ENCODE data around the gene KCNMA1. TPM values are rescaled to one million over a fixed set of nuclear protein-coding genes. Genes with fewer than 3 reads are reported as not detected.

Gene KCNMA1
- total RNA-seq, 1 experiment from 2014 or later, result 0.70 TPM

GRCh38 chr10:77114181-77114821 lies 523.3 kb downstream of the KCNMA1 start:
- POLR2A ChIA-PET (ENCODE audit: unreplicated experiment), result no interaction called here
- CTCF ChIA-PET, result interaction anchor here (1.0 kb wide), 1 partner anchor 49 kb away, joined by 3 read pairs; no protein-coding TSS in a partner anchor

GRCh38 chr10:77111611-77112550 lies 525.7 kb downstream of the KCNMA1 start:
- CTCF ChIA-PET, result no interaction called here
- H3K27ac ChIP-seq, result no peak overlapping the region
- TF ChIP-seq CTCF (conservative IDR thresholded peaks at IDR 0.05), result peak; percentile 97
- no peak for TF ChIP-seq EZH2 (IDR thresholded peaks at IDR 0.05; ENCODE audit: low read depth)

More at GRCh38 chr10:77114181-77114821, 523.3 kb downstream of the KCNMA1 start:
- Histone ChIP-seq H3F3A (ENCODE audit: insufficient read depth, low read depth) (no peaks in the 10 kb centered on the region), H3K9me2 (ENCODE audit: insufficient read depth) (no peaks in the 10 kb centered on the region), H3K4me1 (replicated peaks; ENCODE audit: insufficient read depth) (peaks cover 5% of the 10 kb centered on the region; the same call in 1 of the 2 replicates), H2AFZ (no peak overlapping the region), H3K36me3 (ENCODE audit: low read depth) (no peaks in the 10 kb centered on the region), H3K9me3 (ENCODE audit: insufficient read depth, low read depth) (no peaks in the 10 kb centered on the region), H3K79me2 (ENCODE audit: low read depth) (no peaks in the 10 kb centered on the region), H3K27me3 (ENCODE audit: insufficient read depth, low read depth) (no peaks in the 10 kb centered on the region), H3K4me3 (no peak overlapping the region), H3K4me2 (no peak overlapping the region), H3K27ac (no peak overlapping the region), H4K20me1 (ENCODE audit: insufficient read depth) (no peaks in the 10 kb centered on the region)
- no TSS peak for BruUV-seq (replicated peaks)
- no peak for TF ChIP-seq CTCF (conservative IDR thresholded peaks at IDR 0.05)
- no peak for TF ChIP-seq EZH2 (IDR thresholded peaks at IDR 0.05; ENCODE audit: low read depth)
- DNase-seq, result no peak
- intact Hi-C loops (cut with micrococcal nuclease; ENCODE audit: unreplicated experiment), result loop anchor here (10.0 kb wide), 2 partner anchors 100 to 1710 kb away; partner anchors contain the start of gene ZNF503

GRCh38 chr10:77110757-77111156 lies 526.9 kb downstream of the KCNMA1 start:
- H3F3A ChIP-seq (ENCODE audit: insufficient read depth, low read depth), result no peaks in the 10 kb centered on the region
- H3K4me2 ChIP-seq, result no peak overlapping the region
- no peak for DNase-seq
- no peaks in the 10 kb centered on the region for H3K9me3 ChIP-seq (ENCODE audit: insufficient read depth, low read depth)
- no peaks in the 10 kb centered on the region for H3K36me3 ChIP-seq (ENCODE audit: low read depth)
- no peak overlapping the region for H2AFZ ChIP-seq
- no peaks in the 10 kb centered on the region for H3K9me2 ChIP-seq (ENCODE audit: insufficient read depth)
- H3K4me3 ChIP-seq, result no peak overlapping the region
- peaks cover 5% of the 10 kb centered on the region; the same call in 1 of the 2 replicates for H3K4me1 ChIP-seq (replicated peaks; ENCODE audit: insufficient read depth)
- BruUV-seq (replicated peaks), result no TSS peak
- H3K27ac ChIP-seq, result no peak overlapping the region
- H3K79me2 ChIP-seq (ENCODE audit: low read depth), result no peaks in the 10 kb centered on the region
- POLR2A ChIA-PET (ENCODE audit: unreplicated experiment), result interaction anchor here (0.5 kb wide), 1 partner anchor 808 kb away, joined by 4 read pairs; no protein-coding TSS in a partner anchor
- no peaks in the 10 kb centered on the region for H3K27me3 ChIP-seq (ENCODE audit: insufficient read depth, low read depth)
- no peak for TF ChIP-seq CTCF (conservative IDR thresholded peaks at IDR 0.05)
- TF ChIP-seq EZH2 (IDR thresholded peaks at IDR 0.05; ENCODE audit: low read depth), result no peak
- intact Hi-C loops (cut with micrococcal nuclease; ENCODE audit: unreplicated experiment), result loop anchor here (10.0 kb wide), 2 partner anchors 96 to 1706 kb away; partner anchors contain the start of gene ZNF503
- H4K20me1 ChIP-seq (ENCODE audit: insufficient read depth), result no peaks in the 10 kb centered on the region
- CTCF ChIA-PET, result no interaction called here

More at GRCh38 chr10:77111611-77112550, 525.7 kb downstream of the KCNMA1 start:
- Histone ChIP-seq H3K36me3 (ENCODE audit: low read depth) (no peaks in the 10 kb centered on the region), H3K4me2 (peak overlapping the region; percentile 11; the same call in 1 of the 2 replicates), H3K9me2 (ENCODE audit: insufficient read depth) (no peaks in the 10 kb centered on the region), H3K4me3 (no peak overlapping the region), H3K79me2 (ENCODE audit: low read depth) (no peaks in the 10 kb centered on the region), H3K27me3 (ENCODE audit: insufficient read depth, low read depth) (no peaks in the 10 kb centered on the region), H4K20me1 (ENCODE audit: insufficient read depth) (no peaks in the 10 kb centered on the region), H3F3A (ENCODE audit: insufficient read depth, low read depth) (no peaks in the 10 kb centered on the region), H2AFZ (no peak overlapping the region), H3K9me3 (ENCODE audit: insufficient read depth, low read depth) (no peaks in the 10 kb centered on the region), H3K4me1 (replicated peaks; ENCODE audit: insufficient read depth) (peaks cover 5% of the 10 kb centered on the region; the same call in 1 of the 2 replicates)
- no TSS peak for BruUV-seq (replicated peaks)
- DNase-seq, result peak; percentile 16 to 47
- intact Hi-C loops (cut with micrococcal nuclease; ENCODE audit: unreplicated experiment), result loop anchor here (10.0 kb wide), 2 partner anchors 97 to 1707 kb away; partner anchors contain the start of gene ZNF503
- POLR2A ChIA-PET (ENCODE audit: unreplicated experiment), result no interaction called here

Measured in PC-9 (cell line).